Measurements from ENCODE around the gene ECSIT. TPM values are rescaled to one million over a fixed set of nuclear protein-coding genes. Genes with fewer than 3 reads are reported as not detected.
A peak's percentile ranks its signal among the peaks of the same experiment; 100 is the strongest.

The ECSIT gene
- total RNA-seq, 1 donor from 2014 or later: 42.1 TPM

DNA sequence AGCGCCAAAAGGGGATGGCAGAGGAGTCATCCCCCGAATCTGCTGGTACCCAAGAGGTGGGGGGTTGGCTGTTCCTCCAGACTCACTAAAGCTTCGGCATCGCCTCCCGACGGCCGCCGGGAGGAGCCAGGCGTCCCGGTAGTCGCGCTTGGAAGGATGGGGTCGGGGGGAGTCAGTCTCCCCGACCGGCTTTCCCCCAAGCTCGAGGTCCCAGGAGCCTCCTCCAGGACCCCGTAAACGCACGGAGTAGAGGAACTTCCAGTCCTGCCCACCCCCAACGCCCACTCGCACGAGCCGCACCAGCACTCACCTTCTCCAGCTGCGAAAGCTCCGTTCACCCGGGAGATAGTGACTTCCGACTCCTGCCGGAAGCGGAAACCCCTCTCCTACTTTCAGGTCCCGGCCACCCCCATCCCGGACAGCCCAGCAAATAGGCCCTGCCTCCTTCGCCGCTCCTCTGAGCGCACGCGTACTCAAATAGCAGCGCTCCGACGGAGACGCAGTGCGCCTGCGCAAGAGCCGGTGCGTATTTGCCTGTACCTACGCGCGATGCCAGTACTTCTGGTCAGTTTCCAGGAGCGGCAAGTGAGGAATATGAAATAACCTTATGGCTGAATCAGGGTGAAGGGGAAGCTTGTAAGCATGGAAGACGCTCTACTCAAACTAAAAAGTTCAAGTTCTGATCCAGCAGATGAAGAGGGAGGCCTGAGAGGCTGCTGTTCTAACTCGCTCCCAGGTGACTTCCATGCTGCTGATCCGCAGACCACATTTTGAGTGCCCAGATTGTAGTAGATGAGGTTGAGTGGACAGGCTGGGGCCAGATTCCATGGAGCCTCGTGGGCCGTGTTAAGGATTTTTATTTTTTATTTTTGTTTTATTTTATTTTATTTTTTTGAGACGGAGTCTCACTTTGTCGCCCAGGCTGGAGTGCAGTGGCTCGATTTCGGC, 30.2 kb upstream of the ECSIT start, which contains the start of gene ELOF1:
Gene ELOF1, minus strand, starts transcription at position 350 of the 948 bp plus-strand sequence. CDS start 4,883 bp downstream, outside the sequence.
- Mint-ChIP-seq H3K4me3 (peak within 1 kb of the TSS; percentile 99), H3K27ac (peak within 1 kb of the TSS; percentile 92), H3K9me3 (no peaks in the 10 kb centered on the region), H3K27me3 (no peaks in the 10 kb centered on the region), H3K4me1 (ENCODE audit: unreplicated experiment) (peaks cover 26% of the 10 kb centered on the region), H3K36me3 (peaks cover 8% of the 10 kb centered on the region)
- TF ChIP-seq, protein P1, sequence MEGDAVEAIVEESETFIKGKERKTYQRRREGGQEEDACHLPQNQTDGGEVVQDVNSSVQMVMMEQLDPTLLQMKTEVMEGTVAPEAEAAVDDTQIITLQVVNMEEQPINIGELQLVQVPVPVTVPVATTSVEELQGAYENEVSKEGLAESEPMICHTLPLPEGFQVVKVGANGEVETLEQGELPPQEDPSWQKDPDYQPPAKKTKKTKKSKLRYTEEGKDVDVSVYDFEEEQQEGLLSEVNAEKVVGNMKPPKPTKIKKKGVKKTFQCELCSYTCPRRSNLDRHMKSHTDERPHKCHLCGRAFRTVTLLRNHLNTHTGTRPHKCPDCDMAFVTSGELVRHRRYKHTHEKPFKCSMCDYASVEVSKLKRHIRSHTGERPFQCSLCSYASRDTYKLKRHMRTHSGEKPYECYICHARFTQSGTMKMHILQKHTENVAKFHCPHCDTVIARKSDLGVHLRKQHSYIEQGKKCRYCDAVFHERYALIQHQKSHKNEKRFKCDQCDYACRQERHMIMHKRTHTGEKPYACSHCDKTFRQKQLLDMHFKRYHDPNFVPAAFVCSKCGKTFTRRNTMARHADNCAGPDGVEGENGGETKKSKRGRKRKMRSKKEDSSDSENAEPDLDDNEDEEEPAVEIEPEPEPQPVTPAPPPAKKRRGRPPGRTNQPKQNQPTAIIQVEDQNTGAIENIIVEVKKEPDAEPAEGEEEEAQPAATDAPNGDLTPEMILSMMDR (conservative IDR thresholded peaks at IDR 0.05): peak; percentile 32
- peak; percentile 97 for DNase-seq (ENCODE audit: extremely low spot score, unreplicated experiment)

DNA sequence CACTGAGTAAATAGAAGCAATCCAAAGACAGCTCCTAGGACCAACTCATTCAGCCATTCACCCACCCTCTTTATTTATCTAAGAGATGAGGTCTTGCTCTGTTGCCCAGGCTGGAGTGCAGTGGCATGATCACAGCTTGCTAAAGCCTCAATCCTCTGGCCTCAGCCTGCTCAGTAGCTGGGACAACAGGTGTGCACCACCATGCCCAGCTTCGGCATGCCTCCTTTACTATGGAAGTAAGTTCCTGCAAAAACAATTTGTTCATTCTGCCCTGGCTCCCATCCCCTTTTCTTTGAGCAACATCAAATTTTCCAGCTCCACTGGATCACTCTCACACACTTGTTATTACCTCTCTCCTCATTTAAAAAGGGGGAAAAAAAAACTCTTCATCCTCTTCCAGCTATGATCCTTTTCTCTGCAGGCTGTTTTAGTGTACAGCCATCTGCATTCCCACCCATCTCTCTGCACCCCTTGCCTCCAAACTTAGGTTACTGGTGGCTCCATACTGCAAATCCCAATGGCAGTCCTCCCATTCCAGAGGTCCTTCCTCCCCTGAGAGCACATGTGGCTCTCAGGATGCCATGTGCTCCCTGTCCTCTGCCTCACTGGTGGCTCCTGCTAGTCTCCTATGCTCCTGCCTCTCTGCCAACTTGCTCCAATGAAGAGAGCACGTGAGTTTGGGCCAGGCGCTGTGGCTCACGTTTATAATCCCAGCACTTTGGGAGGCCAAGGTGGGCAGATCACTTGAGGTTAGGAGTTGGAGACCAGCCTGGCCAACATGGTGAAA, 27.9 kb upstream of the ECSIT start:
- peaks cover 8% of the 10 kb centered on the region for H3K36me3 Mint-ChIP-seq
- H3K27ac Mint-ChIP-seq: no peak overlapping the region
- H3K4me3 Mint-ChIP-seq: peak overlapping the region; percentile 60
- TF ChIP-seq, protein P1 (conservative IDR thresholded peaks at IDR 0.05): no peak
- DNase-seq (ENCODE audit: extremely low spot score, unreplicated experiment): no peak
- no peaks in the 10 kb centered on the region for H3K9me3 Mint-ChIP-seq
- H3K4me1 Mint-ChIP-seq (ENCODE audit: unreplicated experiment): peaks cover 26% of the 10 kb centered on the region
- no peaks in the 10 kb centered on the region for H3K27me3 Mint-ChIP-seq

DNA sequence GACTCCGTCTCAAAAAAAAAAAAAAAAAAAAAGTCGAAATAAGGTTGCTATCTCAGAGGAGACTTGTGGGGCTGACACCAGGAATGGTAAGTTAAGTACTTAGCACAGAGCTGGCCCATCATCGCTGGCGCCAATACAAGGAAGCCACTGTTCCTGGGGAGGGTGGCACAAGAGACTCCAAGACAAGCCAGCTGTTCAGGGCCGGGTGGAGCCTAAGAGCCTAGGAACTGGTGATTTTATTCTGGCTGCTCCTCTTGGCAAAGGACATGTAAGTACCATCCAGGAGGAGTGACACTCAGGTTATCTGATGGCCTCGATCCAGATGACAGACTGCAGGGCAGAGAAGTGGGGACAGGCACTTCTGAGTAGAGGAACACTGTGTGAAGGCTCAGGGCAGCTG, 26.3 kb upstream of the ECSIT start:
- H3K36me3 Mint-ChIP-seq: peaks cover 8% of the 10 kb centered on the region
- peak overlapping the region; percentile 66 for H3K4me3 Mint-ChIP-seq
- H3K27me3 Mint-ChIP-seq: no peaks in the 10 kb centered on the region
- DNase-seq (ENCODE audit: extremely low spot score, unreplicated experiment): no peak
- TF ChIP-seq, protein P1 (conservative IDR thresholded peaks at IDR 0.05): no peak
- no peaks in the 10 kb centered on the region for H3K9me3 Mint-ChIP-seq
- H3K4me1 Mint-ChIP-seq (ENCODE audit: unreplicated experiment): peaks cover 20% of the 10 kb centered on the region
- no peak overlapping the region for H3K27ac Mint-ChIP-seq

DNA sequence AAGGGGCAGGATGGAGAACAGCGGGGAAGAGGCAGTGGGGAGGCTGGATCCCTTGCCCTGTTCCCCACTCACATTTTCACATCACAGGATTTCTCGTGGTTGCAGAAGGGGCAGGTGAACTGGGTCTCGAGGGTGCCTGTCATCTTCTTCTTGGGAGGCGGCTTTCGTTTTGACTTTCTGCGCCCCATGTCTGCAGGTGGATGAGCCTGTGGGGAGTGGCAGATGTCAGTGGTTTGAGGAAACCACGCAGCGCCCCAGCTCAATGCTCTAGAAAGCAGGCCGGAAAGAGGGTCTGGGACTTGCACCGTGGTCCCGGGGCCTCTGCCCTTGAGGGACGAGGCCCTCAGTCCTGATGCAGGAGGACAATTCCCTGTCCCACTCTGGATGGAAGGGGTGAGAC, 25.2 kb upstream of the ECSIT start:
- peaks cover 6% of the 10 kb centered on the region for H3K36me3 Mint-ChIP-seq
- H3K9me3 Mint-ChIP-seq: no peaks in the 10 kb centered on the region
- DNase-seq (ENCODE audit: extremely low spot score, unreplicated experiment): no peak
- H3K4me1 Mint-ChIP-seq (ENCODE audit: unreplicated experiment): peaks cover 15% of the 10 kb centered on the region
- H3K4me3 Mint-ChIP-seq: no peak overlapping the region
- no peaks in the 10 kb centered on the region for H3K27me3 Mint-ChIP-seq
- TF ChIP-seq, protein P1 (conservative IDR thresholded peaks at IDR 0.05): no peak
- no peak overlapping the region for H3K27ac Mint-ChIP-seq

DNA sequence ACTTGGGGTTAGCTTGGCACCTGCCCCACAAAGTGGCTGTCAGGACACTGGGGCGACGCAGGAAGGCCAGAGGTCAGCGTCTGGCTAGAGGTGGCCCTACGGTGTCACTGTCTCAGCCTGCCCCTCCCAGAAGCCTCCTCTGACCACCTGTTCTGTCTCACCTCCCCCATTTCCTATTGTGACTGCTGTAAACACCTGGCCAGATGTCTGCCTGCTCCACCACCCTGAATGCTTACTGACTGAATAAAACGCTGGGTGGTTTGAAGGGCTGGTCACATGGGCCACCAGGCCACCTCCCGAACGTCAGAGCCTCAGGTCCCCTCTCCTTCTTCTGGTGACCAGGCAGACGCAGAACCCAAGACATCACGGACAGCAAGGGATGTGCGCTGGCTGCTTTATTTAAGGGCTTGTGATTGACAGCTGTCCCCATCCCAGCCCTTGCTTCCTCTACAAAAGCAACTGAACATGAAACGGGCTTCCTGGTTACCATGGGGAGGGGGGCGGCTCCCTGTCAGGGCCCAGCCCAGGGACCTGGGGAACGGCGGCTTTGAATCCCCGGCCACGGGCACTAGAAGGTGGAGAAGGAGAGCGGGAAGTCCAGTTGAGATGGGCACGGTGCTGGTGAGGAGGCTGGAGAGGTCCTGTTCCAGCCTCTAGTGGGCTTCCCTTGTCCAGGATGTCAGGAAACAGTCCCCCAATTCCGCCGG, 23.9 kb upstream of the ECSIT start:
- TF ChIP-seq, protein P1 (conservative IDR thresholded peaks at IDR 0.05): no peak
- Mint-ChIP-seq H3K4me1 (ENCODE audit: unreplicated experiment) (peaks cover 8% of the 10 kb centered on the region), H3K9me3 (no peaks in the 10 kb centered on the region), H3K4me3 (no peak overlapping the region), H3K36me3 (peaks cover 4% of the 10 kb centered on the region), H3K27me3 (no peaks in the 10 kb centered on the region), H3K27ac (no peak overlapping the region)
- DNase-seq (ENCODE audit: extremely low spot score, unreplicated experiment): no peak
